K562 (cell line): Measurements from ENCODE around the gene FMN2. TPM values are rescaled to one million over a fixed set of nuclear protein-coding genes. Genes with fewer than 3 reads are reported as not detected.

Source experiments
- ATAC-seq: fragments of 200-7000 bp; cut with Tn5 transposase; 3 replicates; pipeline ENCODE4 v1.9.1; 2020; ENCODE audit warnings: moderate library complexity
- BruUV-seq: library from RNA; stranded (reverse); fragments of 400-500 nt; replicated peaks from 2 replicates; lab custom pipeline; 2021; lab: Mats Ljungman, UMichigan
- CTCF ChIA-PET: fragments of 300-600 bp; formaldehyde crosslinking; extraction: SDS; loops from one replicate; lab custom pipeline; 2021; ENCODE audit warnings: low intra/inter-chr PET ratio; lab: Yijun Ruan, JAX
- POLR2A ChIA-PET: fragments of 300-600, 350-650 bp; sonication (Branson Sonifier 250); formaldehyde crosslinking; extraction: SDS; loops from one replicate; lab custom pipeline; 2021; ENCODE audit warnings: antibody characterized with exemption, inconsistent platforms; lab: Yijun Ruan, JAX
- DNase-seq, 4 experiments: peaks; one replicate each; pipeline versions ENCODE4 v3.0.0 to v3.0.0-alpha.2; 2011 to 2018; ENCODE audit warnings: low spot score in 3 of 4, mixed read lengths in 3 of 4; ENCODE audit errors: extremely low read depth in 1 of 4
- FAIRE-seq: peaks from 2 replicates; lab custom pipeline; 2011; peaks lifted over from hg19 to GRCh38; lab: Jason Lieb, UNC
- H2AFZ ChIP-seq: 2 replicates; pipeline ENCODE4 v1.6.0; 2011; ENCODE audit warnings: low read depth, low read length, control low read depth, inconsistent platforms
- H3K27ac ChIP-seq: fragments of 200-600 bp; 3 replicates; pipeline ENCODE4 v1.8.0; 2011; ENCODE audit warnings: low read depth, mild to moderate bottlenecking, control low read depth, inconsistent platforms, low read length, moderate library complexity, mixed read lengths; ENCODE audit errors: extremely low read depth
- H3K27me3 ChIP-seq, 2 experiments: fragments of 300-600 bp in 1 of 2; 2 replicates in 1 of 2; 3 replicates in 1 of 2; pipeline versions ENCODE4 v1.6.0 to v1.8.0; 2011; ENCODE audit warnings: inconsistent platforms in 2 of 2, low read length in 2 of 2, mild to moderate bottlenecking in 1 of 2, mixed read lengths in 1 of 2, moderate library complexity in 1 of 2; ENCODE audit not compliant: control insufficient read depth in 2 of 2, insufficient read depth in 2 of 2
- H3K36me3 ChIP-seq: fragments of 300-600 bp; 3 replicates; pipeline ENCODE4 v1.8.0; 2011; ENCODE audit warnings: mild to moderate bottlenecking, low read length, inconsistent platforms; ENCODE audit not compliant: control insufficient read depth, insufficient read depth
- H3K4me1 ChIP-seq, 2 experiments: fragments of 200-600 bp in 1 of 2; replicated peaks in 1 of 2; 2 replicates in 1 of 2; 3 replicates in 1 of 2; pipeline versions ENCODE4 v1.5.1 to v1.8.0; 2011; ENCODE audit warnings: inconsistent platforms in 2 of 2, low read length in 2 of 2, mild to moderate bottlenecking in 1 of 2, mixed read lengths in 1 of 2, moderate library complexity in 1 of 2; ENCODE audit not compliant: control insufficient read depth in 2 of 2, insufficient read depth in 2 of 2
- H3K4me2 ChIP-seq: 2 replicates; pipeline ENCODE4 v1.6.1; 2011; ENCODE audit warnings: low read length, control low read depth, inconsistent platforms, mixed read lengths; ENCODE audit not compliant: insufficient read depth
- H3K4me3 ChIP-seq: fragments of 200-600 bp; sonication (generic), shearing (Covaris generic); 2 replicates; pipeline ENCODE4 v1.5.1; 2016; ENCODE audit warnings: control low read depth, inconsistent platforms
- H3K79me2 ChIP-seq: fragments of 200-600 bp; 3 replicates; pipeline ENCODE4 v1.8.0; 2011; ENCODE audit warnings: low read length, inconsistent platforms; ENCODE audit not compliant: control insufficient read depth, insufficient read depth
- H3K9ac ChIP-seq, 2 experiments: 2 replicates each; pipeline versions ENCODE4 v1.6.0 to v1.6.1; 2011; ENCODE audit warnings: low read depth in 2 of 2, low read length in 2 of 2, control low read depth in 1 of 2, inconsistent platforms in 1 of 2, mild to moderate bottlenecking in 1 of 2, mixed read lengths in 1 of 2; ENCODE audit not compliant: insufficient read depth in 1 of 2
- H3K9me1 ChIP-seq: one replicate; pipeline ENCODE4 v1.6.0; 2011; ENCODE audit warnings: inconsistent platforms, mild to moderate bottlenecking, low read length, moderate library complexity; ENCODE audit not compliant: control insufficient read depth, insufficient read depth
- H3K9me3 ChIP-seq: replicated peaks from 2 replicates; pipeline ENCODE4 v1.5.1; 2011; ENCODE audit warnings: low read depth, low read length, inconsistent platforms; ENCODE audit not compliant: control insufficient read depth, insufficient read depth
- H4K20me1 ChIP-seq: replicated peaks from 2 replicates; pipeline ENCODE4 v1.6.1; 2011; ENCODE audit warnings: low read length, inconsistent platforms, mixed read lengths; ENCODE audit not compliant: control insufficient read depth, insufficient read depth
- JUN ChIP-seq, 2 experiments: sonication (generic) in 1 of 2; formaldehyde crosslinking in 1 of 2; IDR thresholded peaks; 2 replicates each; pipeline versions ENCODE4 v1.6.1 to v1.8.0; 2012 to 2022; ENCODE audit warnings: borderline replicate concordance in 2 of 2, mild to moderate bottlenecking in 2 of 2, improper control_type of control experiment in 1 of 2, low read depth in 1 of 2, low read length in 1 of 2, missing genetic modification reagents in 1 of 2
- PHB ChIP-seq: fragments of 250-450 bp; sonication (Bioruptor Pico); IDR thresholded peaks from 2 replicates; pipeline ENCODE4 v1.5.0; 2021
- ZNF695 ChIP-seq: fragments of 450-650 bp; formaldehyde crosslinking; IDR thresholded peaks from 2 replicates; pipeline ENCODE4 v1.4.0; 2020; ENCODE audit warnings: mild to moderate bottlenecking, moderate library complexity
- WGBS: fragments of 100-300 bp; shearing (Covaris generic); methylation state at CpG from one replicate; pipeline ENCODE4 v1.1.6; 2016; ENCODE audit warnings: low coverage, mixed read lengths; ENCODE audit not compliant: insufficient coverage; ENCODE audit errors: missing lambda C conversion rate; 5-methylcytosine and 5-hydroxymethylcytosine counted together
- in situ Hi-C: fragments of 300-500 bp; cut with MboI; formaldehyde crosslinking; loops from 4 replicates; pipeline ENCODE4 v1.15.0; 2018; ENCODE audit warnings: inconsistent platforms, mixed read lengths
- intact Hi-C: fragments of 100-400 bp; cut with micrococcal nuclease; formaldehyde crosslinking; loops from 2 replicates; pipeline ENCODE4 v1.14.2; 2022
- polyA plus RNA-seq, 8 experiments: library from polyadenylated mRNA; depleted of rRNA in 4 of 8; stranded (reverse) in 5 of 8; unstranded in 3 of 8; fragments of >200 nt; fragmentation: Nextera tagmentation in 2 of 8; fragmentation: Illumina TruSeq in 1 of 8; extraction: Ambion mirVana in 2 of 8; extraction: Trizol in 1 of 8; gene quantifications; 2 replicates each; pipeline versions ENCODE4 v1.2.1 to v1.2.3, GENCODE V29; 2011 to 2014; ENCODE audit warnings: inconsistent platforms in 1 of 8, missing spikeins in 1 of 8
- total RNA-seq, 7 experiments: library from RNA; depleted of rRNA in 6 of 7; stranded (reverse); fragments of >200 nt in 6 of 7; fragmentation: Illumina TruSeq in 2 of 7; extraction: Trizol in 2 of 7; gene quantifications; 2 replicates each; pipeline versions ENCODE4 v1.2.1 to v1.2.3, GENCODE V29; 2011 to 2021; ENCODE audit warnings: low replicate concordance in 1 of 7
- TF ChIP-seq, protein P1 (sequence below): fragments of 450-650 bp; IDR thresholded peaks from 2 replicates; pipeline ENCODE4 v1.6.1; 2016
- TF ChIP-seq, protein P2 (sequence below): sonication (generic); formaldehyde crosslinking; IDR thresholded peaks from 2 replicates; pipeline ENCODE4 v1.8.1; 2023; ENCODE audit warnings: mild to moderate bottlenecking, missing genetic modification reagents

The FMN2 gene
- total and polyA plus RNA-seq, 9 of the 15 experiments (the other 6 are each of a cell fraction or from before 2014, with no cell fraction given), result 0.15 to 0.45 (median 0.16) TPM; not detected in 3

DNA sequence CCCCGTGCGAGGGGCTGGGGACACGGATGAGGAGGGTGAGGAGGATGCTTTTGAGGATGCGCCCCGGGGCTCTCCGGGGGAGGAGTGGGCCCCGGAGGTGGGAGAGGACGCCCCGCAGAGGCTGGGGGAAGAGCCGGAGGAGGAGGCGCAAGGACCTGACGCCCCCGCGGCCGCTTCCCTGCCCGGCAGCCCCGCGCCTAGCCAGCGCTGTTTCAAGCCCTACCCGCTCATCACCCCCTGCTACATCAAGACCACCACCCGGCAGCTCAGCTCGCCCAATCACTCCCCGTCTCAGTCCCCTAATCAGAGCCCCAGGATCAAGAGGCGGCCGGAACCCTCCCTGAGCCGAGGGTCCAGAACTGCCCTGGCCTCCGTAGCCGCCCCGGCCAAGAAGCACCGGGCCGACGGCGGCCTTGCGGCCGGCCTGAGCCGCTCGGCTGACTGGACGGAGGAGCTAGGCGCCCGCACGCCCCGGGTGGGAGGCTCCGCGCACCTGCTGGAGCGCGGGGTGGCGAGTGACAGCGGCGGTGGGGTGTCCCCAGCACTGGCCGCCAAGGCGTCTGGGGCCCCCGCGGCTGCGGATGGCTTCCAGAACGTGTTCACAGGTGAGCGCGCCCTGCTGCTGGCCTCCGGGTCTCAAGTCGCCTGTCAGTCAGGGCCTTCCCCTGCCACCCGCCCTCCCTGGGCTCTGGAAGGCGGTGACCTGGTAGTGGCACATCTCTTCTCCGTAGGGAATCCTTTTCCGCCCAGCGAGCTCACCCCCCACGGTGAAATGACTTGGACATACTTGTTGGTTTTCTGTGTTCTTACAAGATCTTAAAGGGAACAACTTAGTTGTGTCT, 1.7 kb downstream of the FMN2 start:
- POLR2A ChIA-PET, result no interaction called here
- no peak overlapping the region for H3K4me2 ChIP-seq
- TF ChIP-seq JUN (IDR thresholded peaks at IDR 0.05; ENCODE audit: borderline replicate concordance, low read depth, low read length), result no peak
- no peak for TF ChIP-seq JUN (CRISPR knock-in tag; IDR thresholded peaks at IDR 0.05; ENCODE audit: borderline replicate concordance)
- TF ChIP-seq ZNF695 (CRISPR knock-in tag), result no peak
- TF ChIP-seq, protein P1, sequence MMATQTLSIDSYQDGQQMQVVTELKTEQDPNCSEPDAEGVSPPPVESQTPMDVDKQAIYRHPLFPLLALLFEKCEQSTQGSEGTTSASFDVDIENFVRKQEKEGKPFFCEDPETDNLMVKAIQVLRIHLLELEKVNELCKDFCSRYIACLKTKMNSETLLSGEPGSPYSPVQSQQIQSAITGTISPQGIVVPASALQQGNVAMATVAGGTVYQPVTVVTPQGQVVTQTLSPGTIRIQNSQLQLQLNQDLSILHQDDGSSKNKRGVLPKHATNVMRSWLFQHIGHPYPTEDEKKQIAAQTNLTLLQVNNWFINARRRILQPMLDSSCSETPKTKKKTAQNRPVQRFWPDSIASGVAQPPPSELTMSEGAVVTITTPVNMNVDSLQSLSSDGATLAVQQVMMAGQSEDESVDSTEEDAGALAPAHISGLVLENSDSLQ, result no peak
- TF ChIP-seq, protein P2, sequence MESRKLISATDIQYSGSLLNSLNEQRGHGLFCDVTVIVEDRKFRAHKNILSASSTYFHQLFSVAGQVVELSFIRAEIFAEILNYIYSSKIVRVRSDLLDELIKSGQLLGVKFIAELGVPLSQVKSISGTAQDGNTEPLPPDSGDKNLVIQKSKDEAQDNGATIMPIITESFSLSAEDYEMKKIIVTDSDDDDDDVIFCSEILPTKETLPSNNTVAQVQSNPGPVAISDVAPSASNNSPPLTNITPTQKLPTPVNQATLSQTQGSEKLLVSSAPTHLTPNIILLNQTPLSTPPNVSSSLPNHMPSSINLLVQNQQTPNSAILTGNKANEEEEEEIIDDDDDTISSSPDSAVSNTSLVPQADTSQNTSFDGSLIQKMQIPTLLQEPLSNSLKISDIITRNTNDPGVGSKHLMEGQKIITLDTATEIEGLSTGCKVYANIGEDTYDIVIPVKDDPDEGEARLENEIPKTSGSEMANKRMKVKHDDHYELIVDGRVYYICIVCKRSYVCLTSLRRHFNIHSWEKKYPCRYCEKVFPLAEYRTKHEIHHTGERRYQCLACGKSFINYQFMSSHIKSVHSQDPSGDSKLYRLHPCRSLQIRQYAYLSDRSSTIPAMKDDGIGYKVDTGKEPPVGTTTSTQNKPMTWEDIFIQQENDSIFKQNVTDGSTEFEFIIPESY, result no peak
- no peak for TF ChIP-seq PHB (CRISPR knock-in tag)

More for the DNA sequence above, 1.7 kb downstream of the FMN2 start:
- no peak for DNase-seq
- Histone ChIP-seq H3K4me1 (peaks cover 0 to 21% of the 10 kb centered on the region in 2 experiments; a peak in 1 of 5 replicates), H3K9me1 (no peaks in the 10 kb centered on the region), H2AFZ (no peak overlapping the region), H3K9ac (no peak overlapping the region; a peak in 1 of 4 replicates), H3K27ac (no peak overlapping the region), H3K27me3 (peaks cover 18 to 20% of the 10 kb centered on the region in 2 experiments), H3K36me3 (no peaks in the 10 kb centered on the region), H3K4me3 (no peak overlapping the region), H3K9me3 (no peaks in the 10 kb centered on the region), H3K79me2 (no peaks in the 10 kb centered on the region), H4K20me1 (no peaks in the 10 kb centered on the region)
- peak; percentile 56 for ATAC-seq
- WGBS, result 2% methylated on average over 43 of the region's 65 CpGs
- no peak for FAIRE-seq
- intact Hi-C loops, result no loop called here
- in situ Hi-C loops, result no loop called here
- CTCF ChIA-PET, result no interaction called here
- BruUV-seq, result no TSS peak
